HCT116 (cell line): ENCODE data around the gene TACC2. TPM values are rescaled to one million over a fixed set of nuclear protein-coding genes. Genes with fewer than 3 reads are reported as not detected.

Experiments
- ATAC-seq: fragments of 200-7000 bp; cut with Tn5 transposase; 2 replicates; pipeline ENCODE4 v1.9.1; 2020; ENCODE audit warnings: mild to moderate bottlenecking, moderate library complexity
- BruUV-seq: library from RNA; stranded (reverse); fragments of 400-500 nt; replicated peaks from 2 replicates; lab custom pipeline; 2021; lab: Mats Ljungman, UMichigan
- CTCF ChIA-PET: fragments of 300-600 bp; sonication (Branson Sonifier 250); formaldehyde crosslinking; loops from one replicate; lab custom pipeline; 2021; ENCODE audit warnings: antibody characterized with exemption; lab: Charles Lee
- POLR2A ChIA-PET: fragments of 300-600, 350-600 bp; sonication (Branson Sonifier 250); formaldehyde crosslinking; loops from one replicate; lab custom pipeline; 2021; ENCODE audit warnings: antibody characterized with exemption; lab: Charles Lee
- RAD21 ChIA-PET, 2 experiments: fragments of 300-600 bp; sonication (Branson Sonifier 250); formaldehyde crosslinking; loops; one replicate each; lab custom pipeline; 2023; ENCODE audit warnings: low total read pairs in 2 of 2; ENCODE audit not compliant: uncharacterized antibody in 2 of 2, unreplicated experiment in 2 of 2, low non-redundant PET in 1 of 2; lab: Charles Lee
- DNase-seq: peaks from one replicate; pipeline ENCODE4 v3.0.0-alpha.2; 2010; ENCODE audit warnings: low read depth, low spot score
- H2AFZ ChIP-seq: fragments of 200-600 bp; shearing (Covaris generic), sonication (generic); 2 replicates; pipeline ENCODE4 v1.6.1; 2017; ENCODE audit warnings: low read depth, mixed run types, mixed read lengths, antibody characterized with exemption, low read length; ENCODE audit not compliant: poor library complexity, severe bottlenecking
- H3K27ac ChIP-seq: 2 replicates; pipeline ENCODE4 v1.5.1; 2012; ENCODE audit warnings: low read depth, low read length
- H3K27me3 ChIP-seq: fragments of 200-600 bp; sonication (generic); 2 replicates; pipeline ENCODE4 v1.6.1; 2016; ENCODE audit warnings: mixed run types, low read length, mixed read lengths; ENCODE audit not compliant: insufficient read depth
- H3K36me3 ChIP-seq, 2 experiments: fragments of 200-500 bp in 1 of 2; fragments of 200-600 bp in 1 of 2; sonication (Bioruptor generic) in 1 of 2; sonication (generic) in 1 of 2; 2 replicates each; pipeline versions ENCODE4 v1.5.1 to v1.6.1; 2014 to 2016; ENCODE audit warnings: low read length in 2 of 2, inconsistent platforms in 1 of 2, mixed read lengths in 1 of 2, mixed run types in 1 of 2; ENCODE audit not compliant: insufficient read depth in 2 of 2, control insufficient read depth in 1 of 2
- H3K4me1 ChIP-seq, 2 experiments: fragments of 200-600 bp in 1 of 2; sonication (generic) in 1 of 2; 2 replicates each; pipeline versions ENCODE4 v1.5.1 to v1.6.1; 2012 to 2017; ENCODE audit warnings: low read length in 2 of 2, inconsistent platforms in 1 of 2, mild to moderate bottlenecking in 1 of 2, mixed read lengths in 1 of 2, mixed run types in 1 of 2, moderate library complexity in 1 of 2; ENCODE audit not compliant: insufficient read depth in 2 of 2, control insufficient read depth in 1 of 2
- H3K4me2 ChIP-seq: fragments of 200-600 bp; sonication (generic); 2 replicates; pipeline ENCODE4 v1.6.1; 2017; ENCODE audit warnings: mixed run types, low read length, mixed read lengths
- H3K4me3 ChIP-seq, 2 experiments: fragments of 200-600 bp in 1 of 2; sonication (generic) in 1 of 2; replicated peaks in 1 of 2; 2 replicates each; pipeline ENCODE4 v1.5.1; 2011 to 2016; ENCODE audit warnings: low read length in 2 of 2, control low read depth in 1 of 2, low read depth in 1 of 2, mild to moderate bottlenecking in 1 of 2, mixed read lengths in 1 of 2, mixed run types in 1 of 2
- H3K79me2 ChIP-seq: fragments of 200-600 bp; sonication (generic); 2 replicates; pipeline ENCODE4 v1.6.1; 2017; ENCODE audit warnings: mild to moderate bottlenecking, mixed run types, low read length, moderate library complexity, mixed read lengths; ENCODE audit not compliant: insufficient read depth
- H3K9ac ChIP-seq: fragments of 200-600 bp; sonication (generic); 2 replicates; pipeline ENCODE4 v1.6.1; 2016; ENCODE audit warnings: low read length, mixed read lengths
- H3K9me2 ChIP-seq: fragments of 200-600 bp; sonication (generic), shearing (Covaris generic); 2 replicates; pipeline ENCODE4 v1.6.1; 2017; ENCODE audit warnings: mixed run types, mild to moderate bottlenecking, moderate library complexity; ENCODE audit not compliant: insufficient read depth
- H3K9me3 ChIP-seq, 2 experiments: fragments of 200-500 bp in 1 of 2; fragments of 200-600 bp in 1 of 2; sonication (Bioruptor generic) in 1 of 2; sonication (generic) in 1 of 2; 2 replicates each; pipeline ENCODE4 v1.6.1; 2014 to 2017; ENCODE audit warnings: low read length in 2 of 2, mixed read lengths in 2 of 2, inconsistent platforms in 1 of 2, low read depth in 1 of 2, mild to moderate bottlenecking in 1 of 2, mixed run types in 1 of 2, moderate library complexity in 1 of 2; ENCODE audit not compliant: control insufficient read depth in 1 of 2, insufficient read depth in 1 of 2
- H4K20me1 ChIP-seq: fragments of 200-600 bp; sonication (generic), shearing (Covaris generic); 2 replicates; pipeline ENCODE4 v1.6.1; 2017; ENCODE audit warnings: mixed run types, mild to moderate bottlenecking, moderate library complexity; ENCODE audit not compliant: insufficient read depth
- EZH2 ChIP-seq: fragments of 200-600 bp; sonication (generic); IDR thresholded peaks from 2 replicates; pipeline ENCODE4 v1.6.1; 2017; ENCODE audit warnings: antibody characterized with exemption, mixed run types
- FOSL1 ChIP-seq: IDR thresholded peaks from 2 replicates; pipeline ENCODE4 v1.6.1; 2012; ENCODE audit warnings: low read depth
- POLR2A ChIP-seq: IDR thresholded peaks from 2 replicates; pipeline ENCODE4 v1.7.0; 2011; ENCODE audit warnings: borderline replicate concordance; ENCODE audit not compliant: insufficient read depth, insufficient read length; ENCODE audit errors: extremely low read depth
- POLR2AphosphoS5 ChIP-seq: IDR thresholded peaks from 2 replicates; pipeline ENCODE4 v1.6.1; 2011; ENCODE audit warnings: mild to moderate bottlenecking, low read depth, low read length, moderate library complexity
- SIN3A ChIP-seq: IDR thresholded peaks from 2 replicates; pipeline ENCODE4 v1.6.1; 2012; ENCODE audit warnings: low read depth
- SRF ChIP-seq: IDR thresholded peaks from 2 replicates; pipeline ENCODE4 v1.6.1; 2012; ENCODE audit warnings: low read depth
- TCF7L2 ChIP-seq: IDR thresholded peaks from 2 replicates; pipeline ENCODE4 v1.7.0; 2011; ENCODE audit warnings: borderline replicate concordance, inconsistent platforms; ENCODE audit not compliant: insufficient read depth, insufficient read length; ENCODE audit errors: extremely low read depth
- YY1 ChIP-seq: IDR thresholded peaks from 2 replicates; pipeline ENCODE4 v1.6.1; 2011; ENCODE audit warnings: low read length, low read depth, moderate library complexity, mild to moderate bottlenecking; ENCODE audit not compliant: insufficient replicate concordance; ENCODE audit errors: extremely low read depth
- ZFX ChIP-seq: fragments of 450-650 bp; IDR thresholded peaks from 2 replicates; pipeline ENCODE4 v1.6.1; 2017
- ZNF274 ChIP-seq: fragments of 200-500 bp; sonication (Bioruptor generic); IDR thresholded peaks from 2 replicates; pipeline ENCODE4 v1.6.1; 2014; ENCODE audit warnings: mild to moderate bottlenecking, low read depth, low read length, inconsistent platforms
- intact Hi-C: fragments of 100-400 bp; cut with micrococcal nuclease; formaldehyde crosslinking; loops from 2 replicates; pipeline ENCODE4 v1.10.0; 2022
- total RNA-seq: library from RNA; stranded (reverse); gene quantifications from one replicate; pipeline ENCODE4 v1.2.1, GENCODE V29; 2021; ENCODE audit not compliant: unreplicated experiment
- TF ChIP-seq, protein P1 (sequence below): IDR thresholded peaks from 2 replicates; pipeline ENCODE4 v1.6.1; 2012

TACC2 gene
- total RNA-seq, 1 experiment from 2014 or later: 38.6 TPM

DNA sequence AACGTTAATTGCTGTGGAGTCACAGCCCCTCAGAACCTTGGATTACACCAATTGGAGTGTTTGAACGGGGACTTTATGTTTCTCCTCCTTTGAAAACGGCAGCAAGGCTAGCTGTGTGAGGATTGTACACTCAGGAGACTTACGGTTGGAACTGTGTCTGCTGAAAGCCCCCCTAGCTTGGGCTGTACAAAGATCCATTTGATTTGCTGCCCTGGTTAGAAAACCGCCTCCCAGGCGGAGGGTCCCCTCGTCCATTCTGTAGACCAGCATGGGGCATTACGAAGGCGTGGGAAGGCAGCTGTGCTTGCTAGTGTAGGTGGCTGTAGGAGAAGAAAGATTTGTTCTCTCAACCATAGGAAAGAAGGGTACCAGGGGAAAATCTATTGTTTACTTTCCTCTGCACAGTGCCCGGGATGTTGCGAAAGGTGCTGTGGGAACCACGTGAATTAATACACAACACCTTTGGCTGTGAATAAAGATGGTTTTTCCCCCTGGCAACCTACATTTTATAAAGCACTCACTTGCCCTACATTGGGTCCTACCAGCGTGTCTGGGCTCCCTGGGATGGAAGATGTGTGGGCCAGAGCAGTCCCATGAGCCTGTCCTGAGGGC lies 208.8 kb downstream of the TACC2 start:
- H3K27me3 ChIP-seq: no peaks in the 10 kb centered on the region
- H4K20me1 ChIP-seq: no peaks in the 10 kb centered on the region
- H3K4me1 ChIP-seq: no peaks in the 10 kb centered on the region
- ChIA-PET CTCF (no interaction called here), POLR2A (no interaction called here)
- no peak overlapping the region for H3K9ac ChIP-seq
- no peaks in the 10 kb centered on the region for H3K79me2 ChIP-seq
- ATAC-seq: no peak
- H3K4me3 ChIP-seq: no peak overlapping the region
- DNase-seq: no peak
- peaks cover 0 to 4% of the 10 kb centered on the region in 2 experiments; a peak in 1 of 4 replicates for H3K36me3 ChIP-seq
- H2AFZ ChIP-seq: no peak overlapping the region
- TF ChIP-seq ZNF274: no peak
- TF ChIP-seq EZH2: no peak
- TF ChIP-seq, all 23 proteins: peak for 0
- intact Hi-C loops: no loop called here
- Histone ChIP-seq H3K9me3 (no peaks in the 10 kb centered on the region), H3K27ac (no peak overlapping the region), H3K9me2 (no peaks in the 10 kb centered on the region), H3K4me2 (no peak overlapping the region)
- BruUV-seq: no TSS peak
- RAD21 ChIA-PET: no interaction called here

DNA sequence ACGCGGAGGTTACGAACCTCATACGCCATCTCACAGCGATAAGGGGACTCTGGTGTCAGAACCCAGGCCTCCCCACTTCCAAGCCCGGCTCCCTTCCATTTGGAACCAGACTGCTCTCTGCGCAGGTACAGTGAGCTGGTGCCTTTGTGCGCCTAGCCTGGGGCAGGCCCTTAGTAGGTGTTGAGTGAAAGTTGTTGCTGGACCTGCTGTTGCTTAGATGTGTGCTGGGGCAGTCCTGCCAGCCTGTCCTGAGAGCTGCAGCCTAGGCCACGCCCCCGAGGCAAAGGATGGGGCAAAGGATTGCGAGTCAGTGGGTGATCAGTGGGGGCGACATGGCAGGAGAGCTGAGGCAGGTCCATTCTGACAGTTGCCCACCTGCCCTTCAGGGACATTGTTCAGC lies 209.7 kb downstream of the TACC2 start:
- RAD21 ChIA-PET: no interaction called here
- POLR2A ChIA-PET: no interaction called here

More for the DNA sequence above, 209.7 kb downstream of the TACC2 start:
- H3K4me3 ChIP-seq: no peak overlapping the region
- H3K36me3 ChIP-seq: peaks cover 0 to 4% of the 10 kb centered on the region in 2 experiments; a peak in 1 of 4 replicates
- DNase-seq: no peak
- CTCF ChIA-PET: no interaction called here
- no peak overlapping the region for H2AFZ ChIP-seq
- no peaks in the 10 kb centered on the region for H3K9me2 ChIP-seq
- intact Hi-C loops: no loop called here
- H3K27me3 ChIP-seq: no peaks in the 10 kb centered on the region
- no TSS peak for BruUV-seq
- H3K79me2 ChIP-seq: no peaks in the 10 kb centered on the region
- no peaks in the 10 kb centered on the region for H3K9me3 ChIP-seq
- peak; percentile 47; the same call in 1 of the 2 replicates for ATAC-seq
- H3K4me2 ChIP-seq: no peak overlapping the region
- H3K9ac ChIP-seq: no peak overlapping the region
- no peaks in the 10 kb centered on the region for H4K20me1 ChIP-seq
- H3K4me1 ChIP-seq: no peaks in the 10 kb centered on the region
- no peak overlapping the region for H3K27ac ChIP-seq
- no peak for TF ChIP-seq FOSL1
- TF ChIP-seq YY1: no peak
- TF ChIP-seq SIN3A: no peak
- TF ChIP-seq, protein P1, sequence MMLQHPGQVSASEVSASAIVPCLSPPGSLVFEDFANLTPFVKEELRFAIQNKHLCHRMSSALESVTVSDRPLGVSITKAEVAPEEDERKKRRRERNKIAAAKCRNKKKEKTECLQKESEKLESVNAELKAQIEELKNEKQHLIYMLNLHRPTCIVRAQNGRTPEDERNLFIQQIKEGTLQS: no peak
- no peak for TF ChIP-seq SRF
- no peak for TF ChIP-seq TCF7L2
- no peak for TF ChIP-seq POLR2A
- TF ChIP-seq POLR2AphosphoS5: no peak
- TF ChIP-seq EZH2: no peak
- TF ChIP-seq ZFX: no peak
